Measurements from ENCODE around the gene DPYSL5. TPM values are rescaled to one million over a fixed set of nuclear protein-coding genes. Genes with fewer than 3 reads are reported as not detected.

Gene DPYSL5
- total and polyA plus RNA-seq, 9 of the 15 experiments (the other 6 are each of a cell fraction or from before 2014, with no cell fraction given), result 0.06 TPM; not detected in 8

DNA sequence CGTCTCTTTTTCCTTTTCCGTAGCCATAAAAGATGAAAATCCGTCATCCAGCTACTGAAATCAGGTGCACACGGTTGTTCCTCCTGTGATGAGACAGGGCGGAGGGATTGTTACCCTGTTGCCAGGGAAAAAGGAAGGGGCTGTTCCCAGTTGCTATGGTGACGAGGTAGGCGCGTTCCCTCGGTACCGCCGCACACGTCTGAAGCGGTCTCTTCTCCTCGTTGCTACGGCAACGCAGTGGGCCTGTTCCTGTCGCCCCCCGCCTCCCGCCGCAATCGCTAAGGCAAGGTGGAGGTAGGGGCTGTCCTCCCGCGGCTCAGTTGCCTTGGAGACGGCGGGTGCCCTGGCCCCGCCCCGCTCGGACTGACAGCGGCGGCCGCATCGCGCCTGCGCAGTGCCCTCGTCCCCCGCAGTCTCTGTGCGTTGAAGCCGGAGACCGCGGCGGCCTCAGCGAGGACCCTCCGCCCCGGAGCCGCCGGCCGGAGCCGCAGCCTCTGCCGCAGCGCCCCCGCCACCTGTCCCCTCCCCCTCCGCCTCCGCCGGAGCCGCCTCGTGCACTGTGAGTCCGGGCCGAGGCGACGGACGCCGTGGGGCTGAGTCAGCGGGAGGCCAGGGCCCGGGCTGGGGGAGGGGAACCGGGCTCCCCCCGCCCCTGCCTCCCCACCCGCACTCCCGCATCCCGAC is 122.5 kb downstream of the DPYSL5 start, which contains the start of gene MAPRE3 (continued):
- TF ChIP-seq, protein P1, sequence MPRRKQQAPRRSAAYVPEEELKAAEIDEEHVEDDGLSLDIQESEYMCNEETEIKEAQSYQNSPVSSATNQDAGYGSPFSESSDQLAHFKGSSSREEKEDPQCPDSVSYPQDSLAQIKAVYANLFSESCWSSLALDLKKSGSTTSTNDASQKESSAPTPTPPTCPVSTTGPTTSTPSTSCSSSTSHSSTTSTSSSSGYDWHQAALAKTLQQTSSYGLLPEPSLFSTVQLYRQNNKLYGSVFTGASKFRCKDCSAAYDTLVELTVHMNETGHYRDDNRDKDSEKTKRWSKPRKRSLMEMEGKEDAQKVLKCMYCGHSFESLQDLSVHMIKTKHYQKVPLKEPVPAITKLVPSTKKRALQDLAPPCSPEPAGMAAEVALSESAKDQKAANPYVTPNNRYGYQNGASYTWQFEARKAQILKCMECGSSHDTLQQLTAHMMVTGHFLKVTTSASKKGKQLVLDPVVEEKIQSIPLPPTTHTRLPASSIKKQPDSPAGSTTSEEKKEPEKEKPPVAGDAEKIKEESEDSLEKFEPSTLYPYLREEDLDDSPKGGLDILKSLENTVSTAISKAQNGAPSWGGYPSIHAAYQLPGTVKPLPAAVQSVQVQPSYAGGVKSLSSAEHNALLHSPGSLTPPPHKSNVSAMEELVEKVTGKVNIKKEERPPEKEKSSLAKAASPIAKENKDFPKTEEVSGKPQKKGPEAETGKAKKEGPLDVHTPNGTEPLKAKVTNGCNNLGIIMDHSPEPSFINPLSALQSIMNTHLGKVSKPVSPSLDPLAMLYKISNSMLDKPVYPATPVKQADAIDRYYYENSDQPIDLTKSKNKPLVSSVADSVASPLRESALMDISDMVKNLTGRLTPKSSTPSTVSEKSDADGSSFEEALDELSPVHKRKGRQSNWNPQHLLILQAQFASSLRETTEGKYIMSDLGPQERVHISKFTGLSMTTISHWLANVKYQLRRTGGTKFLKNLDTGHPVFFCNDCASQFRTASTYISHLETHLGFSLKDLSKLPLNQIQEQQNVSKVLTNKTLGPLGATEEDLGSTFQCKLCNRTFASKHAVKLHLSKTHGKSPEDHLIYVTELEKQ (CRISPR knock-in tag; IDR thresholded peaks at IDR 0.05), result no peak
- TF ChIP-seq, protein P2, sequence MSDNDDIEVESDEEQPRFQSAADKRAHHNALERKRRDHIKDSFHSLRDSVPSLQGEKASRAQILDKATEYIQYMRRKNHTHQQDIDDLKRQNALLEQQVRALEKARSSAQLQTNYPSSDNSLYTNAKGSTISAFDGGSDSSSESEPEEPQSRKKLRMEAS (CRISPR knock-in tag; IDR thresholded peaks at IDR 0.05), result peak; percentile 42
- no peak for TF ChIP-seq ZNF764 (CRISPR knock-in tag; IDR thresholded peaks at IDR 0.05; ENCODE audit: low read depth)
- peak; percentile 56 for TF ChIP-seq SP1 (CRISPR knock-in tag; IDR thresholded peaks at IDR 0.05)
- no peak for TF ChIP-seq ZNF79 (CRISPR knock-in tag; IDR thresholded peaks at IDR 0.05; ENCODE audit: low read depth)
- TF ChIP-seq, protein P3, sequence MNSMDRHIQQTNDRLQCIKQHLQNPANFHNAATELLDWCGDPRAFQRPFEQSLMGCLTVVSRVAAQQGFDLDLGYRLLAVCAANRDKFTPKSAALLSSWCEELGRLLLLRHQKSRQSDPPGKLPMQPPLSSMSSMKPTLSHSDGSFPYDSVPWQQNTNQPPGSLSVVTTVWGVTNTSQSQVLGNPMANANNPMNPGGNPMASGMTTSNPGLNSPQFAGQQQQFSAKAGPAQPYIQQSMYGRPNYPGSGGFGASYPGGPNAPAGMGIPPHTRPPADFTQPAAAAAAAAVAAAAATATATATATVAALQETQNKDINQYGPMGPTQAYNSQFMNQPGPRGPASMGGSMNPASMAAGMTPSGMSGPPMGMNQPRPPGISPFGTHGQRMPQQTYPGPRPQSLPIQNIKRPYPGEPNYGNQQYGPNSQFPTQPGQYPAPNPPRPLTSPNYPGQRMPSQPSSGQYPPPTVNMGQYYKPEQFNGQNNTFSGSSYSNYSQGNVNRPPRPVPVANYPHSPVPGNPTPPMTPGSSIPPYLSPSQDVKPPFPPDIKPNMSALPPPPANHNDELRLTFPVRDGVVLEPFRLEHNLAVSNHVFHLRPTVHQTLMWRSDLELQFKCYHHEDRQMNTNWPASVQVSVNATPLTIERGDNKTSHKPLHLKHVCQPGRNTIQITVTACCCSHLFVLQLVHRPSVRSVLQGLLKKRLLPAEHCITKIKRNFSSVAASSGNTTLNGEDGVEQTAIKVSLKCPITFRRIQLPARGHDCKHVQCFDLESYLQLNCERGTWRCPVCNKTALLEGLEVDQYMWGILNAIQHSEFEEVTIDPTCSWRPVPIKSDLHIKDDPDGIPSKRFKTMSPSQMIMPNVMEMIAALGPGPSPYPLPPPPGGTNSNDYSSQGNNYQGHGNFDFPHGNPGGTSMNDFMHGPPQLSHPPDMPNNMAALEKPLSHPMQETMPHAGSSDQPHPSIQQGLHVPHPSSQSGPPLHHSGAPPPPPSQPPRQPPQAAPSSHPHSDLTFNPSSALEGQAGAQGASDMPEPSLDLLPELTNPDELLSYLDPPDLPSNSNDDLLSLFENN (IDR thresholded peaks at IDR 0.05; ENCODE audit: low read depth in 2 of 2, low read length in 2 of 2), result peak in 1 of 2 experiments; percentile 31; a peak in 1 of 4 replicates
- TF ChIP-seq RBFOX2 (IDR thresholded peaks at IDR 0.05; ENCODE audit: low read depth, low read length), result peak; percentile 50; the same call in 1 of the 2 replicates
- TF ChIP-seq XRCC5 (IDR thresholded peaks at IDR 0.05; ENCODE audit: low read depth, low read length), result no peak
- TF ChIP-seq POLR2G (IDR thresholded peaks at IDR 0.05; ENCODE audit: low read depth, low read length), result peak; percentile 60; the same call in 1 of the 2 replicates
- TF ChIP-seq, protein P4, sequence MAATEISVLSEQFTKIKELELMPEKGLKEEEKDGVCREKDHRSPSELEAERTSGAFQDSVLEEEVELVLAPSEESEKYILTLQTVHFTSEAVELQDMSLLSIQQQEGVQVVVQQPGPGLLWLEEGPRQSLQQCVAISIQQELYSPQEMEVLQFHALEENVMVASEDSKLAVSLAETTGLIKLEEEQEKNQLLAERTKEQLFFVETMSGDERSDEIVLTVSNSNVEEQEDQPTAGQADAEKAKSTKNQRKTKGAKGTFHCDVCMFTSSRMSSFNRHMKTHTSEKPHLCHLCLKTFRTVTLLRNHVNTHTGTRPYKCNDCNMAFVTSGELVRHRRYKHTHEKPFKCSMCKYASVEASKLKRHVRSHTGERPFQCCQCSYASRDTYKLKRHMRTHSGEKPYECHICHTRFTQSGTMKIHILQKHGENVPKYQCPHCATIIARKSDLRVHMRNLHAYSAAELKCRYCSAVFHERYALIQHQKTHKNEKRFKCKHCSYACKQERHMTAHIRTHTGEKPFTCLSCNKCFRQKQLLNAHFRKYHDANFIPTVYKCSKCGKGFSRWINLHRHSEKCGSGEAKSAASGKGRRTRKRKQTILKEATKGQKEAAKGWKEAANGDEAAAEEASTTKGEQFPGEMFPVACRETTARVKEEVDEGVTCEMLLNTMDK (IDR thresholded peaks at IDR 0.05; ENCODE audit: borderline replicate concordance, insufficient read depth, low read depth, low read length, poor library complexity, severe bottlenecking), result no peak
- 0 out of 2 replicates have a peak, but pooled peaks have one; percentile 17 for TF ChIP-seq DNMT1 (IDR thresholded peaks at IDR 0.05)
- no peak for TF ChIP-seq EHMT2 (IDR thresholded peaks at IDR 0.05)
- TF ChIP-seq ILF3 (IDR thresholded peaks at IDR 0.05; ENCODE audit: borderline replicate concordance), result no peak
- peak in 1 of 2 experiments; percentile 26; a peak in 1 of 4 replicates for TF ChIP-seq SRF (CRISPR knock-in tag; IDR thresholded peaks at IDR 0.05)
- TF ChIP-seq CEBPG (CRISPR knock-in tag; IDR thresholded peaks at IDR 0.05), result no peak
- TF ChIP-seq CEBPG (tag; conservative IDR thresholded peaks at IDR 0.05 in 1 of 2, IDR thresholded peaks at IDR 0.05 in 1 of 2), result no peak
- no peak for TF ChIP-seq U2AF1 (optimal IDR thresholded peaks at IDR 0.05; ENCODE audit: low read depth, low read length)

Data from K562 (cell line).